PC-9 (cell line): ENCODE measurements around the gene PRPF38B.
"Not testable (repeated sequence)": the region's sequence is repeated elsewhere in the genome, so short reads cannot be mapped to it uniquely, and the experiment has no call there.

Experiments used
- CTCF ChIP-seq: fragments of 200-600 bp; sonication (generic); conservative IDR thresholded peaks from 2 replicates; pipeline ENCODE4 v1.6.1; 2017; ENCODE audit warnings: mixed run types, antibody characterized with exemption, mild to moderate bottlenecking, moderate library complexity
- EZH2 ChIP-seq: fragments of 200-600 bp; sonication (generic); IDR thresholded peaks from 2 replicates; pipeline ENCODE4 v1.8.0; 2017; ENCODE audit warnings: antibody characterized with exemption, low read depth

GRCh38 chr1:108702109-108702508, 10.0 kb downstream of the PRPF38B start:
- not testable (repeated sequence) for TF ChIP-seq EZH2, CTCF
